Measurements from ENCODE around the gene HOGA1.

The HOGA1 gene

DNA sequence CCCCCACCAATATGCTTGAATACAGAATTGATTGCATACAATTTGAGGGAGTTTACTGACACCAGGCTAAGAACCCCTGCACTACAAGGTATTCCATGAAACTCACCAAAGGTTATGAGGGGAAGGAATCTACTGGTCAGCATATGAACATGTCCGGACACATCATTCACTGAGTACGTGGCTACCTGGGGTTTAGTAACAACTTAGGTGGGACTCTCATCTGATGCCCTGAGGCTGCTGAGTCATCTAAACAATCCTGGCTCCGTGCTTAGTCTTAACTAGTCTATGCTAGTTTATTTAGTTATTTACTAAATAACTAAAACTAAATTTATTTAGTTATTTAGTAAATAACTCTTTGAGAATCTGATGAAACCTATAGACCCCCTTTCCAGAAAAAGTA lies 67.6 kb downstream of the HOGA1 start:
- DNase-seq: no peak

DNA sequence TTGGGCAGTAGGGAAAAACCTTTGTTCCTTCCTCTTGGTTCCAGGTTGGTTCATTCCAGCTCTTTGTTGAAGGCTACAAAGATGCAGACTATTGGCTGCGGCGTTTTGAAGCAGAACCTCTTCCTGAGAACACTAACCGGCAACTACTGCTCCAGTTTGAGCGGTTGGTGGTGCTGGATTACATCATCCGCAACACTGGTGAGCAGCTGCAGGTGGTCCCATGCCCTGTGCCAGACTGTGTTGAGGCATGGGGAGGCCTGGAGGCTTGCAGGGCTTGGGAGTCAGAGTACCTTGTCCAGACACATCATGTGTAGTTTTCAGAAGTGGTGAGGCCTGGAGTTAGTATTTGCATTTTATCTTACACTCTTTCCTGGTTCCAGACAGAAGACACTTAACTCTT lies 72.6 kb downstream of the HOGA1 start:
- DNase-seq: no peak

DNA sequence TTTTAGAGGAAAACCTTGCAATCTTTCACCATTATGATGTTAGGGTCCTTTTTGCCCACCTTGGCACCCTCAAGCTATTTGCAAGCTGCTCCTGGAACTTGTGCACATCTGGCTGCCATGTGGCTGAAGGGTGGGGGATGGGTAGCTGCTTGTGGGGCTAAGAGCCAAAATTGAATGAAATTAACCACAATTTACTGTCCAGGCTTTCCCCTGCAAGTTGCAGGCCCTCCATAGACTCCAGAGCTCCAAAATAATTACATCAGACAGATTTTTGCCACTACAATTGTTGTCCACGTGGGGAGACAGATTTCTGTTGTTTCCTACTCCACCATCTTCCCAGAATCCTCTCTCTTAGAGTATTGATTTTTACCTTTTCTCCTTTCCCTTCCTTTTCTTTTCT lies 75.4 kb downstream of the HOGA1 start:
- DNase-seq: no peak

Data from Kasumi-1 (cell line).